ENCODE measurements around the gene SLC3A2. TPM values are rescaled to one million over a fixed set of nuclear protein-coding genes. Genes with fewer than 3 reads are reported as not detected.
A peak's percentile ranks its signal among the peaks of the same experiment; 100 is the strongest.

The SLC3A2 gene
- total and polyA plus RNA-seq, 4 experiments from 2014 or later: 157 to 226 (median 210) TPM

GRCh38 chr11:62918531-62918930 lies 37.8 kb downstream of the SLC3A2 start:
- Histone ChIP-seq H3K4me1 (ENCODE audit: insufficient read depth, low read length) (peaks cover 7% of the 10 kb centered on the region), H3K9me3 (ENCODE audit: control insufficient read depth in 1 of 2, low read length in 2 of 2) (no peaks in the 10 kb centered on the region), H3K27me3 (ENCODE audit: insufficient read depth, low read length) (no peaks in the 10 kb centered on the region), H3K36me3 (ENCODE audit: insufficient read depth, low read length) (no peaks in the 10 kb centered on the region), H3K27ac (ENCODE audit: low read depth, low read length) (no peak overlapping the region), H3K4me3 (ENCODE audit: low read length in 2 of 2) (no peak overlapping the region)
- ChIA-PET POLR2A (ENCODE audit: partially characterized antibody) (no interaction called here), CTCF (ENCODE audit: partially characterized antibody) (interaction anchor here (1.6 to 1.7 kb wide), 3 partner anchors 16 to 105 kb away, joined by 3 to 8 read pairs (median 4); no protein-coding TSS in a partner anchor)
- intact Hi-C loops (cut with micrococcal nuclease): no loop called here
- H3K4me1 Mint-ChIP-seq: peaks cover 0 to 12% (median 7%) of the 10 kb centered on the region in 4 donors
- H3K27ac Mint-ChIP-seq: no peak overlapping the region
- H3K27me3 Mint-ChIP-seq: peaks cover 14 to 25% of the 10 kb centered on the region in 2 donors
- H3K36me3 Mint-ChIP-seq: no peaks in the 10 kb centered on the region
- DNase-seq: no peak
- H3K4me3 Mint-ChIP-seq: no peak overlapping the region
- H3K9me3 Mint-ChIP-seq: peaks cover 0 to 3% (median 0%) of the 10 kb centered on the region in 8 donors

- no peak for DNase-seq
- Histone ChIP-seq H3K27me3 (ENCODE audit: insufficient read depth, low read length) (no peaks in the 10 kb centered on the region), H3K4me3 (ENCODE audit: low read length in 2 of 2) (no peak overlapping the region), H3K27ac (ENCODE audit: low read depth, low read length) (no peak overlapping the region), H3K4me1 (ENCODE audit: insufficient read depth, low read length) (peaks cover 15% of the 10 kb centered on the region), H3K9me3 (ENCODE audit: control insufficient read depth in 1 of 2, low read length in 2 of 2) (no peaks in the 10 kb centered on the region), H3K36me3 (ENCODE audit: insufficient read depth, low read length) (no peaks in the 10 kb centered on the region)
- Mint-ChIP-seq H3K4me3 (no peak overlapping the region), H3K27ac (peak overlapping the region in 1 of 7 donors; percentile 71), H3K27me3 (peaks cover 20 to 31% of the 10 kb centered on the region in 2 donors), H3K36me3 (no peaks in the 10 kb centered on the region), H3K4me1 (peaks cover 4 to 20% (median 11%) of the 10 kb centered on the region in 4 donors), H3K9me3 (peaks cover 0 to 3% (median 0%) of the 10 kb centered on the region in 8 donors)
- intact Hi-C loops (cut with micrococcal nuclease): no loop called here
- CTCF ChIA-PET (ENCODE audit: partially characterized antibody): interaction anchor here (2.4 kb wide), 1 partner anchor 13 kb away, joined by 13 read pairs; no protein-coding TSS in a partner anchor
- POLR2A ChIA-PET (ENCODE audit: partially characterized antibody): no interaction called here
These were observed 38.8 kb downstream of the SLC3A2 start for GRCh38 chr11:62919476-62919875.

- no peak for DNase-seq
- Mint-ChIP-seq H3K9me3 (peaks cover 0 to 3% (median 0%) of the 10 kb centered on the region in 8 donors), H3K4me1 (peaks cover 4 to 21% (median 11%) of the 10 kb centered on the region in 4 donors), H3K36me3 (no peaks in the 10 kb centered on the region), H3K27me3 (peaks cover 20 to 31% of the 10 kb centered on the region in 2 donors), H3K27ac (no peak overlapping the region), H3K4me3 (no peak overlapping the region)
- intact Hi-C loops (cut with micrococcal nuclease): no loop called here
- Histone ChIP-seq H3K36me3 (ENCODE audit: insufficient read depth, low read length) (no peaks in the 10 kb centered on the region), H3K4me1 (ENCODE audit: insufficient read depth, low read length) (peaks cover 15% of the 10 kb centered on the region), H3K4me3 (ENCODE audit: low read length in 2 of 2) (no peak overlapping the region), H3K27ac (ENCODE audit: low read depth, low read length) (no peak overlapping the region), H3K27me3 (ENCODE audit: insufficient read depth, low read length) (peaks cover 2% of the 10 kb centered on the region), H3K9me3 (ENCODE audit: control insufficient read depth in 1 of 2, low read length in 2 of 2) (no peaks in the 10 kb centered on the region)
- ChIA-PET POLR2A (ENCODE audit: partially characterized antibody) (no interaction called here), CTCF (ENCODE audit: partially characterized antibody) (interaction anchor here (2.4 kb wide), 1 partner anchor 13 kb away, joined by 13 read pairs; no protein-coding TSS in a partner anchor)
These were observed 39.4 kb downstream of the SLC3A2 start for GRCh38 chr11:62919898-62920640.

GRCh38 chr11:62921201-62921572 lies 40.5 kb downstream of the SLC3A2 start, which contains the start of gene CHRM1:
Gene CHRM1 (minus strand): TSS chr11:62921363. CDS start chr11:62911100, 10,263 bp downstream.
- H3K4me1 Mint-ChIP-seq: peaks cover 8 to 32% (median 18%) of the 10 kb centered on the region in 4 donors
- peaks cover 26 to 42% of the 10 kb centered on the region in 2 donors for H3K27me3 Mint-ChIP-seq
- H3K4me1 ChIP-seq (ENCODE audit: insufficient read depth, low read length): peaks cover 25% of the 10 kb centered on the region
- H3K4me3 Mint-ChIP-seq: peak within 1 kb of the TSS in 3 of 8 donors; percentile 26 to 81 (median 35)
- CTCF ChIA-PET (ENCODE audit: partially characterized antibody): interaction anchor here (2.4 kb wide), 1 partner anchor 15 kb away, joined by 13 read pairs; no protein-coding TSS in a partner anchor
- intact Hi-C loops (cut with micrococcal nuclease): no loop called here
- POLR2A ChIA-PET (ENCODE audit: partially characterized antibody): no interaction called here
- H3K9me3 ChIP-seq (ENCODE audit: control insufficient read depth in 1 of 2, low read length in 2 of 2): no peaks in the 10 kb centered on the region
- H3K4me3 ChIP-seq (ENCODE audit: low read length in 2 of 2): no peak within 1 kb of the TSS
- H3K9me3 Mint-ChIP-seq: peaks cover 0 to 3% (median 0%) of the 10 kb centered on the region in 8 donors
- DNase-seq: no peak
- H3K27me3 ChIP-seq (ENCODE audit: insufficient read depth, low read length): peaks cover 13% of the 10 kb centered on the region
- H3K36me3 ChIP-seq (ENCODE audit: insufficient read depth, low read length): no peaks in the 10 kb centered on the region
- no peaks in the 10 kb centered on the region for H3K36me3 Mint-ChIP-seq
- H3K27ac Mint-ChIP-seq: peak within 1 kb of the TSS in 1 of 7 donors; percentile 84
- H3K27ac ChIP-seq (ENCODE audit: low read depth, low read length): no peak within 1 kb of the TSS

- Histone ChIP-seq H3K27ac (ENCODE audit: low read depth, low read length) (no peak overlapping the region), H3K27me3 (ENCODE audit: insufficient read depth, low read length) (peaks cover 17% of the 10 kb centered on the region), H3K4me3 (ENCODE audit: low read length in 2 of 2) (no peak overlapping the region), H3K36me3 (ENCODE audit: insufficient read depth, low read length) (no peaks in the 10 kb centered on the region), H3K9me3 (ENCODE audit: control insufficient read depth in 1 of 2, low read length in 2 of 2) (no peaks in the 10 kb centered on the region), H3K4me1 (ENCODE audit: insufficient read depth, low read length) (peaks cover 30% of the 10 kb centered on the region)
- Mint-ChIP-seq H3K9me3 (peaks cover 0 to 3% (median 0%) of the 10 kb centered on the region in 8 donors), H3K4me3 (peak overlapping the region in 2 of 8 donors; percentile 26 to 35), H3K36me3 (no peaks in the 10 kb centered on the region), H3K4me1 (peaks cover 9 to 37% (median 22%) of the 10 kb centered on the region in 4 donors), H3K27ac (no peak overlapping the region), H3K27me3 (peaks cover 29 to 45% of the 10 kb centered on the region in 2 donors)
- ChIA-PET POLR2A (ENCODE audit: partially characterized antibody) (no interaction called here), CTCF (ENCODE audit: partially characterized antibody) (no interaction called here)
- no peak for DNase-seq
- intact Hi-C loops (cut with micrococcal nuclease): no loop called here
These were observed 41.0 kb downstream of the SLC3A2 start for GRCh38 chr11:62921573-62922188.

- peak overlapping the region in 1 of 7 donors; percentile 84 for H3K27ac Mint-ChIP-seq
- Histone ChIP-seq H3K4me3 (ENCODE audit: low read length in 2 of 2) (no peak overlapping the region), H3K9me3 (ENCODE audit: control insufficient read depth in 1 of 2, low read length in 2 of 2) (no peaks in the 10 kb centered on the region), H3K27ac (ENCODE audit: low read depth, low read length) (no peak overlapping the region), H3K36me3 (ENCODE audit: insufficient read depth, low read length) (no peaks in the 10 kb centered on the region), H3K27me3 (ENCODE audit: insufficient read depth, low read length) (peaks cover 17% of the 10 kb centered on the region), H3K4me1 (ENCODE audit: insufficient read depth, low read length) (peaks cover 35% of the 10 kb centered on the region)
- H3K4me3 Mint-ChIP-seq: peak overlapping the region in 6 of 8 donors; percentile 43 to 81 (median 66)
- ChIA-PET POLR2A (ENCODE audit: partially characterized antibody) (no interaction called here), CTCF (ENCODE audit: partially characterized antibody) (no interaction called here)
- H3K9me3 Mint-ChIP-seq: peaks cover 0 to 3% (median 0%) of the 10 kb centered on the region in 8 donors
- H3K36me3 Mint-ChIP-seq: no peaks in the 10 kb centered on the region
- H3K27me3 Mint-ChIP-seq: peaks cover 31 to 48% of the 10 kb centered on the region in 2 donors
- intact Hi-C loops (cut with micrococcal nuclease): no loop called here
- no peak for DNase-seq
- H3K4me1 Mint-ChIP-seq: peaks cover 9 to 39% (median 24%) of the 10 kb centered on the region in 4 donors
These were observed 41.5 kb downstream of the SLC3A2 start for GRCh38 chr11:62922189-62922589.

Data from CD4-positive, alpha-beta memory T cell (primary cell).